WI38 (cell line): Measurements from ENCODE around the gene TAF13.
"Not testable (repeated sequence)": the region's sequence is repeated elsewhere in the genome, so short reads cannot be mapped to it uniquely, and the experiment has no call there.

ENCODE experiments used
- H3K4me3 ChIP-seq: 2 replicates; pipeline ENCODE4 v1.5.1; 2011; ENCODE audit warnings: low read depth, mild to moderate bottlenecking, control low read depth, low read length
- CTCF ChIP-seq: IDR thresholded peaks from 2 replicates; pipeline ENCODE4 v1.5.1; 2012; ENCODE audit warnings: low read depth, mild to moderate bottlenecking, control low read depth, low read length

The TAF13 gene

GRCh38 chr1:109060707-109061106, 15.1 kb downstream of the TAF13 start:
- no peak for TF ChIP-seq CTCF
- H3K4me3 ChIP-seq, result no peak overlapping the region

GRCh38 chr1:109059026-109059425, 16.8 kb downstream of the TAF13 start:
- H3K4me3 ChIP-seq, result no peak overlapping the region
- no peak for TF ChIP-seq CTCF

GRCh38 chr1:109056064-109056463, 19.7 kb downstream of the TAF13 start:
- no peak for TF ChIP-seq CTCF
- H3K4me3 ChIP-seq, result no peak overlapping the region

DNA sequence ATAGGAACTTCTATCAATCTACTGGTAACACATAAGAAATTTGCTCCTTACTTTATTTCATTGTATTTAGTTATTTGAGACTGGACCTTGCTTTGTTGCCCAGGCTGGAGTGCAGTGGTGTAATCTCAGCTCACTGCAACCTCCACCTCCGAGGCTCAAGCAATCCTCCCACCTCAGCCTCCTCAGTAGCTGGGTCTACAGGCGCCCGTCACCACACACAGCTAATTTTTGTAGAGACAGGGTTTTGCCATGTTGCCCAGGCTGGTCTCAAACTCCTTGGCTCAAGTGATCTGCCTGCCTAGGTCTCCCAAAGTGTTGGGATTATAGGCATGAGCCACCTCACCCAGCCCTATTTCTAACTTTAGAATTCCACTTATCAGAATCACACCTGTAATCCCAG, 23.7 kb downstream of the TAF13 start:
- H3K4me3 ChIP-seq, result not testable (repeated sequence)

GRCh38 chr1:109050228-109050995, 25.4 kb downstream of the TAF13 start:
- TF ChIP-seq CTCF, result no peak

DNA sequence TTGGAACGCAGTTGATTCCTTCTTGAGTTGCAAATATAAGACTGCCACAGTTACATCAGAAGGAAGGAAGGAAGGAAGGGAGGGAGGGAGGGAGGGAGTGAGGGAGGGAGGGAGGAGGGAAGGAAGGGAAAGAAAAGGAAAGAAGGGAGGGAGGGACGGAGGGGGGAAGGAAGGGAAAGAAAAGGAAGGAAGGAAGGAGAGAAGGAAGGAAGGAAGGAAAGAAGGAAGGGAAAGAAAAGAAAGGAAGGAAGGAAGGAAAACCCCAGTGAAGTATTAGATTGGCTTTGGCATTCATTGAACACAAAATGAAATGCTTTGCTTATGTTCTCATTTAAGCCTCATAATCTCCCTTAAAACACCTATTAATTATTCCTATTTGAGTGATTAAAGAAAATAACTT, 27.5 kb downstream of the TAF13 start:
- no peak for TF ChIP-seq CTCF

More at GRCh38 chr1:109050228-109050995, 25.4 kb downstream of the TAF13 start:
- H3K4me3 ChIP-seq, result no peak overlapping the region

DNA sequence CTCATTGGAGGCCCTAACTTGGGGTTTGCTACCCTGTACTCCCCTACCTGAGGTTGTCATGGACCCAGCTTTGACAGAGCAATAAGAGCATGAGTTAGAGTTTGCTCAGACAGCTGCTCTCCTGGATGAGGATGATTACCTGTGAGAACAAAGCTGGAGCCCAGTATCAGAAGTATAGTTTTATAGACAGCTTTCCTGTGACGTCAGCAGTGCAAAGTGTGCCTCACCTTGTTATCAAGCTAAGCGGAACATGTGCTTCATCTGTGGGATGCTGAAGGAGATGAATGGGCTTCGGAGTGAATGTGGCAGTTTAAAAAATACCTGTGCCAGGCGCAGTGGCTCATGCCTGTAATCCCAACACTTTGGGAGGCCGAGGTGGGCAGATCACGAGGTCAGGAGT, 28.5 kb downstream of the TAF13 start:
- H3K4me3 ChIP-seq, result no peak overlapping the region
- TF ChIP-seq CTCF, result no peak

More for the DNA sequence above, 27.5 kb downstream of the TAF13 start:
- H3K4me3 ChIP-seq, result no peak overlapping the region

GRCh38 chr1:109046671-109047070, 29.1 kb downstream of the TAF13 start:
- no peak overlapping the region for H3K4me3 ChIP-seq
- TF ChIP-seq CTCF, result no peak
